GM12873 (cell line): ENCODE measurements around the gene ROS1.

Experiments used
- CTCF ChIP-seq: IDR thresholded peaks from 2 replicates; pipeline ENCODE4 v1.5.1; 2012; ENCODE audit warnings: low read depth, mild to moderate bottlenecking, moderate library complexity, low read length, control low read depth; ENCODE audit not compliant: insufficient read depth; ENCODE audit errors: missing control alignments

ROS1 gene

GRCh38 chr6:117288083-117288715, 137.5 kb downstream of the ROS1 start:
- no peak for TF ChIP-seq CTCF

DNA sequence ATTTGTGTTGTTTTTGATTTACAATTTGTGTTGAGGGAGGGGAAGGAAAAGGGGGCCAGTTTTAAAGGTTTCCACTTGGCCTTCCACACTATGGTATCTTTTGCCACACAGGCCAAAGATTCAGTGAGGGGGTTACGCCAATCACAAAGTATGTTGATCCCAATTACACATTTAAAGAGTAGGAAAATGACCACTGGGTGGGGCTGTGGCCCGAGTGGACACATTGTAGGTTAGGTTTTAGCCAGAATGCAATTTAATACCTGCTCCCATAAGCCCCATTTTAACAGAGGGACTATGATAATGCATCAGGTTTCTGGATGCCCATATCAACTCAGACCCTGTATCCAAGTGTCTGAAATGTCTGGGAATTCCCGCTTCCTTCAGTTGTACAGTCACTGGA, 144.8 kb downstream of the ROS1 start:
- no peak for TF ChIP-seq CTCF

GRCh38 chr6:117276778-117277316, 148.9 kb downstream of the ROS1 start:
- no peak for TF ChIP-seq CTCF

DNA sequence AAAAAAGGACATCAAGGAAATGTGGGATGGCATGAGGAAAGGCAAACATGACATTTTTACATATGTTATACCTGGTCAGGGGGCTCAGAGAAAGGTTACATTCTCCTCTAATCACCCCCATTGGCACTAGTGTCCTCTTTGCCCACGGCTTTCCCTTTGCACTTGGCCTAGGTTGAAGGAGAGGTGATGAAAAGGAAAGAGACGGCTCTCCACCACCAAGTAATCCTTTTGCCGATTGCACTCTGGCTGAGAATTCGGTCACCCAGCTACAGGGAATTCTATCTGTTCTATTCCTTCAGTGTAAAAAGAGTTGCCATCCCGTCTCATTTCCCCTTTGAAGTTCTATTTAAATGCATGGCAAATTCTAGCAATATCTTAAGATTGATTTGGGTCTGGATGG, 150.0 kb downstream of the ROS1 start:
- no peak for TF ChIP-seq CTCF

GRCh38 chr6:117275205-117275604, 150.5 kb downstream of the ROS1 start:
- no peak for TF ChIP-seq CTCF

- TF ChIP-seq CTCF = no peak
These were observed 152.9 kb downstream of the ROS1 start for GRCh38 chr6:117272891-117273290.

DNA sequence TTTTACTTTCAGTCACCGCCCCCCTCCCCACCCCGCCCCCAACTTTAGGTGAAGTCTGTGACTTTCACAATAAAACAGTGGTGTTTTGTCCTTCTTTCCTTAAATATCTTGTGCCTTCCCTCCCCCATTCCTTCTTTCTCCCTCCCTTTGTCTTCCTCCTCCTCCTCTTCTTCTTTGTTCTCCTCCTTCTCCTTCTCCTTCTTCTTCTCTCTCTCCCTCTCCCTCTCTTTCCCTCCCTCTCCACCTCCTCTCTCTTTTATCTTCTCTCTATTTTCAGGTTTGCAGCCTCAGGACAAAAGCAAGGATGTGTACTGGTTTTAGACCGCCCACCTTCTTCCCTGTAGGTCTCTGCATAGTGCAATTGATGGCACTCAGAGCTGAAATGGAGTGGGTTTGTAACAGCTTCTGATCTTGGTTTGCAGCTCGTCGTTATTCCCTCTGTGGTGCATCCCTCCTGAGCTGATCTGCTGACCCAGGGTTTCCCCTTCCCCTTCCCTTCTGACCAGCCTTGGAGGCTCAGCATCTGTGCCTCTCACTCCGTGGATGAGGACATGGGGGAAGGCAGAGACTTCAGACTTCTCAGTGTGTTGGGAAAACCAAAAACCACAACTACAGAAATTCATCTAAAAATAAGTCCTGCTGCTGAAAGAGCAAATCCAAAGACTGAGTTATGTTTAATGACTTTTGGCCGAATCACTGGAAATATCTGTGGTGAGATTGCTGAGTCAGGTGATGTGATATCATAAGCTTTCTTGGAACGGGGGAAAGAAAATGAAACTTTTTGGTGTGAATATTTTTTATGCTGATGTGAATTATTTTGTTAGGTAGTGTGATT, 153.5 kb downstream of the ROS1 start:
- no peak for TF ChIP-seq CTCF
